PC-3 (cell line): Measurements from ENCODE around the gene CHD2.

ENCODE experiments used
- CTCF ChIP-seq: fragments of 300-600 bp; sonication (generic); conservative IDR thresholded peaks from 2 replicates; pipeline ENCODE4 v1.5.1; 2017; ENCODE audit warnings: antibody characterized with exemption, low read depth, mild to moderate bottlenecking, low read length
- EZH2 ChIP-seq: fragments of 300-600 bp; sonication (generic); IDR thresholded peaks from one replicate; pipeline ENCODE4 v1.6.1; 2017; ENCODE audit warnings: antibody characterized with exemption, mild to moderate bottlenecking, low read length; ENCODE audit not compliant: unreplicated experiment
- EZH2phosphoT487 ChIP-seq: fragments of 300-600 bp; sonication (generic); IDR thresholded peaks from 2 replicates; pipeline ENCODE4 v1.6.1; 2018; ENCODE audit warnings: mild to moderate bottlenecking, antibody characterized with exemption, low read length, borderline replicate concordance

GRCh38 chr15:92909136-92909781 lies 9.1 kb downstream of the CHD2 start:
- TF ChIP-seq EZH2phosphoT487 (no peak), CTCF (no peak), EZH2 (no peak)
